B cell (primary cell): ENCODE data around the gene PPP1R7. TPM values are rescaled to one million over a fixed set of nuclear protein-coding genes. Genes with fewer than 3 reads are reported as not detected.

Experiments
- ATAC-seq: fragments of 200-7000 bp; cut with Tn5 transposase; one replicate; pipeline ENCODE4 v1.10.0; 2021; ENCODE audit warnings: low read depth, mild to moderate bottlenecking, moderate number of reproducible peaks, moderate library complexity
- CTCF ChIA-PET: fragments of 350-600 bp; sonication (Branson Sonifier 250); formaldehyde crosslinking; loops from one replicate; lab custom pipeline; 2021; ENCODE audit warnings: antibody characterized with exemption, inconsistent platforms; lab: Charles Lee
- POLR2A ChIA-PET: fragments of 350-600 bp; sonication (Branson Sonifier 250); formaldehyde crosslinking; loops from one replicate; lab custom pipeline; 2021; ENCODE audit warnings: antibody characterized with exemption; lab: Charles Lee
- DNase-seq: peaks from one replicate; pipeline ENCODE4 v3.0.0; 2013
- H2AFZ ChIP-seq: 2 replicates; pipeline ENCODE4 v1.6.1; 2012; ENCODE audit warnings: mild to moderate bottlenecking, low read depth, low read length; ENCODE audit not compliant: insufficient read depth, poor library complexity, severe bottlenecking
- H3K27ac ChIP-seq, 2 donors: 1 replicate in 1 of 2; 2 replicates in 1 of 2; pipeline ENCODE4 v1.5.1; 2012 to 2013; ENCODE audit warnings: low read length in 2 of 2, mild to moderate bottlenecking in 2 of 2, moderate library complexity in 1 of 2
- H3K27me3 ChIP-seq, 4 experiments: fragments of 200-600 bp in 1 of 4; sonication (generic) in 1 of 4; replicated peaks in 1 of 4; 1 replicate in 2 of 4; 2 replicates in 2 of 4; pipeline versions ENCODE4 v1.6.1 to v1.7.0; 2013 to 2016; ENCODE audit warnings: low read length in 3 of 4, mild to moderate bottlenecking in 2 of 4, mixed read lengths in 1 of 4, moderate library complexity in 1 of 4; ENCODE audit not compliant: insufficient read depth in 4 of 4, control insufficient read depth in 3 of 4; ENCODE audit errors: control extremely low read depth in 1 of 4
- H3K36me3 ChIP-seq, 2 experiments: replicated peaks in 1 of 2; 1 replicate in 1 of 2; 2 replicates in 1 of 2; pipeline versions ENCODE4 v1.6.1 to v1.7.1; 2013; ENCODE audit warnings: low read length in 1 of 2; ENCODE audit not compliant: insufficient read depth in 2 of 2, control insufficient read depth in 1 of 2; ENCODE audit errors: control extremely low read depth in 1 of 2, extremely low read depth in 1 of 2
- H3K4me1 ChIP-seq, 2 donors: fragments of 200-600 bp in 1 of 2; sonication (generic) in 1 of 2; 1 replicate in 1 of 2; 2 replicates in 1 of 2; pipeline versions ENCODE4 v1.5.1 to v1.6.1; 2013 to 2017; ENCODE audit warnings: low read length in 2 of 2; ENCODE audit not compliant: control insufficient read depth in 2 of 2, insufficient read depth in 2 of 2
- H3K4me2 ChIP-seq: replicated peaks from 2 replicates; pipeline ENCODE3; 2012; ENCODE audit warnings: mild to moderate bottlenecking, low read depth, low read length; ENCODE audit not compliant: poor library complexity, severe bottlenecking
- H3K4me3 ChIP-seq, 5 experiments: fragments of 200-600 bp in 1 of 5; sonication (generic) in 1 of 5; 1 replicate in 3 of 5; 2 replicates in 2 of 5; pipeline versions ENCODE4 v1.5.1 to v1.7.0; 2011 to 2016; ENCODE audit warnings: low read length in 4 of 5, mild to moderate bottlenecking in 4 of 5, low read depth in 2 of 5, control low read depth in 1 of 5, moderate library complexity in 1 of 5; ENCODE audit not compliant: insufficient read depth in 1 of 5; ENCODE audit errors: control extremely low read depth in 1 of 5, extremely low read depth in 1 of 5
- H3K79me2 ChIP-seq: fragments of 200-600 bp; sonication (generic); one replicate; pipeline ENCODE4 v1.6.0; 2016; ENCODE audit warnings: low read length; ENCODE audit not compliant: control insufficient read depth, insufficient read depth
- H3K9ac ChIP-seq: fragments of 200-600 bp; sonication (generic); 2 replicates; pipeline ENCODE4 v1.6.1; 2017; ENCODE audit warnings: mild to moderate bottlenecking, low read length, moderate library complexity
- H3K9me3 ChIP-seq, 3 donors: one replicate each; pipeline versions ENCODE4 v1.6.1 to v1.7.1; 2013; ENCODE audit warnings: low read length in 2 of 3; ENCODE audit not compliant: control insufficient read depth in 2 of 3, insufficient read depth in 1 of 3; ENCODE audit errors: control extremely low read depth in 1 of 3
- H4K20me1 ChIP-seq: 2 replicates; pipeline ENCODE4 v1.6.0; 2012; ENCODE audit warnings: mild to moderate bottlenecking, low read length; ENCODE audit not compliant: insufficient read depth, control insufficient read depth, poor library complexity, severe bottlenecking
- H3K27ac Mint-ChIP-seq: one replicate; pipeline ENCODE4 v1.8.0; 2021; ENCODE audit warnings: mixed read lengths
- H3K27me3 Mint-ChIP-seq: one replicate; pipeline ENCODE4 v1.8.0; 2021; ENCODE audit warnings: mixed read lengths
- H3K4me1 Mint-ChIP-seq: one replicate; pipeline ENCODE4 v1.8.0; 2021; ENCODE audit warnings: mixed read lengths
- H3K4me3 Mint-ChIP-seq: one replicate; pipeline ENCODE4 v1.8.0; 2021; ENCODE audit warnings: mixed read lengths
- H3K9me3 Mint-ChIP-seq: one replicate; pipeline ENCODE4 v1.8.0; 2022; ENCODE audit warnings: mixed read lengths; ENCODE audit not compliant: insufficient read depth
- EZH2 ChIP-seq: IDR thresholded peaks from 2 replicates; pipeline ENCODE4 v1.6.1; 2012; ENCODE audit warnings: borderline replicate concordance, low read depth, mild to moderate bottlenecking, moderate library complexity, low read length; ENCODE audit not compliant: insufficient read depth, poor library complexity, severe bottlenecking
- WGBS: methylation state at CpG from one replicate; pipeline ENCODE4 v1.1.5; 2013; ENCODE audit warnings: missing lambda C conversion rate; ENCODE audit not compliant: insufficient coverage; 5-methylcytosine and 5-hydroxymethylcytosine counted together
- intact Hi-C: fragments of 100-400 bp; cut with micrococcal nuclease; formaldehyde crosslinking; loops from one replicate; pipeline ENCODE4 v1.10.0; 2022
- polyA plus RNA-seq: library from polyadenylated mRNA; depleted of rRNA; stranded (reverse); fragments of >200 nt; gene quantifications from 2 replicates; pipeline ENCODE4 v1.2.3, GENCODE V29; 2012
- total RNA-seq, 2 donors: library from RNA; stranded (reverse); fragments of 120-200 nt in 1 of 2; gene quantifications; 1 replicate in 1 of 2; 2 replicates in 1 of 2; pipeline versions ENCODE4 v1.2.3 to v1.2.4, GENCODE V29; 2013 to 2022
- TF ChIP-seq, protein P1 (sequence below): fragments of 200-600 bp; IDR thresholded peaks from one replicate; pipeline ENCODE4 v1.8.0; 2022; ENCODE audit warnings: antibody characterized with exemption, mild to moderate bottlenecking

The PPP1R7 gene
- total and polyA plus RNA-seq, 2 donors (not counting 1 experiment from before 2014, with no cell fraction given): 37.7 to 50.9 TPM

GRCh38 chr2:241197947-241198346, 47.7 kb downstream of the PPP1R7 start:
- no peak overlapping the region for H3K4me3 ChIP-seq
- no peak overlapping the region for H3K27ac Mint-ChIP-seq
- H3K36me3 ChIP-seq: no peaks in the 10 kb centered on the region
- H3K9me3 ChIP-seq: no peaks in the 10 kb centered on the region
- intact Hi-C loops: no loop called here
- no peak overlapping the region for H3K27ac ChIP-seq
- no peak overlapping the region for H3K4me2 ChIP-seq
- CTCF ChIA-PET: no interaction called here
- no peaks in the 10 kb centered on the region for H3K4me1 Mint-ChIP-seq
- DNase-seq (no peak), ATAC-seq (no peak)
- H3K27me3 ChIP-seq: no peaks in the 10 kb centered on the region
- POLR2A ChIA-PET: no interaction called here
- 85% methylated on average over 5 of the region's 6 CpGs for WGBS
- H3K9me3 Mint-ChIP-seq: no peaks in the 10 kb centered on the region
- no peaks in the 10 kb centered on the region for H3K79me2 ChIP-seq
- no peak overlapping the region for H2AFZ ChIP-seq
- no peak overlapping the region for H3K4me3 Mint-ChIP-seq
- H3K27me3 Mint-ChIP-seq: no peaks in the 10 kb centered on the region
- H4K20me1 ChIP-seq: no peaks in the 10 kb centered on the region
- H3K4me1 ChIP-seq: no peaks in the 10 kb centered on the region
- H3K9ac ChIP-seq: no peak overlapping the region
- TF ChIP-seq, protein P1, sequence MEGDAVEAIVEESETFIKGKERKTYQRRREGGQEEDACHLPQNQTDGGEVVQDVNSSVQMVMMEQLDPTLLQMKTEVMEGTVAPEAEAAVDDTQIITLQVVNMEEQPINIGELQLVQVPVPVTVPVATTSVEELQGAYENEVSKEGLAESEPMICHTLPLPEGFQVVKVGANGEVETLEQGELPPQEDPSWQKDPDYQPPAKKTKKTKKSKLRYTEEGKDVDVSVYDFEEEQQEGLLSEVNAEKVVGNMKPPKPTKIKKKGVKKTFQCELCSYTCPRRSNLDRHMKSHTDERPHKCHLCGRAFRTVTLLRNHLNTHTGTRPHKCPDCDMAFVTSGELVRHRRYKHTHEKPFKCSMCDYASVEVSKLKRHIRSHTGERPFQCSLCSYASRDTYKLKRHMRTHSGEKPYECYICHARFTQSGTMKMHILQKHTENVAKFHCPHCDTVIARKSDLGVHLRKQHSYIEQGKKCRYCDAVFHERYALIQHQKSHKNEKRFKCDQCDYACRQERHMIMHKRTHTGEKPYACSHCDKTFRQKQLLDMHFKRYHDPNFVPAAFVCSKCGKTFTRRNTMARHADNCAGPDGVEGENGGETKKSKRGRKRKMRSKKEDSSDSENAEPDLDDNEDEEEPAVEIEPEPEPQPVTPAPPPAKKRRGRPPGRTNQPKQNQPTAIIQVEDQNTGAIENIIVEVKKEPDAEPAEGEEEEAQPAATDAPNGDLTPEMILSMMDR: no peak
- no peak for TF ChIP-seq EZH2

DNA sequence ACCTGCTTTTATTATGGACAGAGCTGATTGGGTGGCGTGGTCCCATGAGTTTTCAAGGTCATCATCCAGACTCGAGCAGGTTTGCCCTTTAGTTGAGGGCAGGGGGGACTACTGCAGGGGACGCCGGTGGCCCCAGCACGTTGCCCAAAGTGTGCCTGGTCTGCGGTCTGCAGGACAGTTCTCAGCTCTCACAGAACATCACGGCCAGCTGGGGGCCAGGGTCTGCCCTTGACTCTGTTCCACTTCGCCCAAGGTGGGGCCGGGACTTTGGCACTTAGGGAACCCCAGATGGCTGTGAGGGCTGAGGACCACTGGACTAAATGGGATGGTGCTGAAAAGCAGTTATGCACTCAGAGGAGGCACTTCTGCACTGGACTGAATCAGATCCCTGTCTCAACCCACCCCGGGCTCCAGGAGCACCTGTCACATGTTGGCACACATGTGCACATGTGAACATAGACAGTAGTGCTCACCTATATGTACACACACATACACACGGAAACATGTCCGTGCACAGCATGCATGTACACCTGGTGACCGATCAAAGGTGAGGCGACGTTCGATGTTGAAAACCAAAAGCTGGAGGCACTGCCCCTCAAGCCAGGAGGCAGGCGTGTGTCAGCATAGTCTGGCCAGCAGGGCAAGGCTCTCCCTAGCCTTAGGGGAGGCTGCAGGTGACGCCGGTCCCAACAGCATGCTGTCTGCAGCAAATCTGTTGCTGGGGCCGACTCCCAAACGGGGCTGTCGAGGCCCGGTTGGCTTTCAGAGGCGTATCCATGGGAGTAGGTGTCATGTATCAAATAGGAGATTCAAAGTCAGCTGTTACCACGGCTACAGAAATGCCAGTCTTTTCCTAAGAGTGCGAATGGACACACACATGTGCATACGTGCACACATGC, 48.4 kb downstream of the PPP1R7 start:
- no peak overlapping the region for H3K27ac ChIP-seq
- intact Hi-C loops: no loop called here
- no peaks in the 10 kb centered on the region for H4K20me1 ChIP-seq
- H3K4me2 ChIP-seq: no peak overlapping the region
- WGBS: 87% methylated on average over 27 of the region's 27 CpGs
- no peaks in the 10 kb centered on the region for H3K79me2 ChIP-seq
- H3K36me3 ChIP-seq: no peaks in the 10 kb centered on the region
- TF ChIP-seq, protein P1: no peak
- TF ChIP-seq EZH2: no peak
- H3K9me3 Mint-ChIP-seq: no peaks in the 10 kb centered on the region
- ATAC-seq: no peak
- H3K4me3 Mint-ChIP-seq: no peak overlapping the region
- H3K4me1 ChIP-seq: no peaks in the 10 kb centered on the region
- ChIA-PET POLR2A (no interaction called here), CTCF (no interaction called here)
- H3K9me3 ChIP-seq: no peaks in the 10 kb centered on the region
- H3K27me3 ChIP-seq: no peaks in the 10 kb centered on the region
- DNase-seq: no peak
- no peak overlapping the region for H2AFZ ChIP-seq
- no peak overlapping the region for H3K9ac ChIP-seq
- no peak overlapping the region for H3K27ac Mint-ChIP-seq
- H3K27me3 Mint-ChIP-seq: no peaks in the 10 kb centered on the region
- no peak overlapping the region for H3K4me3 ChIP-seq
- no peaks in the 10 kb centered on the region for H3K4me1 Mint-ChIP-seq
